GM19468 (cell line): ENCODE data around the gene ZNF146.
"Not testable (repeated sequence)": the region's sequence is repeated elsewhere in the genome, so short reads cannot be mapped to it uniquely, and the experiment has no call there.

Experiments used
- ATAC-seq: cut with Tn5 transposase; IDR thresholded peaks from one replicate; pipeline ENCODE4 v1.9.1; 2021; ENCODE audit warnings: mild to moderate bottlenecking, moderate library complexity, moderate number of reproducible peaks; ENCODE audit not compliant: unreplicated experiment; ENCODE audit errors: extremely low read depth

ZNF146 gene

DNA sequence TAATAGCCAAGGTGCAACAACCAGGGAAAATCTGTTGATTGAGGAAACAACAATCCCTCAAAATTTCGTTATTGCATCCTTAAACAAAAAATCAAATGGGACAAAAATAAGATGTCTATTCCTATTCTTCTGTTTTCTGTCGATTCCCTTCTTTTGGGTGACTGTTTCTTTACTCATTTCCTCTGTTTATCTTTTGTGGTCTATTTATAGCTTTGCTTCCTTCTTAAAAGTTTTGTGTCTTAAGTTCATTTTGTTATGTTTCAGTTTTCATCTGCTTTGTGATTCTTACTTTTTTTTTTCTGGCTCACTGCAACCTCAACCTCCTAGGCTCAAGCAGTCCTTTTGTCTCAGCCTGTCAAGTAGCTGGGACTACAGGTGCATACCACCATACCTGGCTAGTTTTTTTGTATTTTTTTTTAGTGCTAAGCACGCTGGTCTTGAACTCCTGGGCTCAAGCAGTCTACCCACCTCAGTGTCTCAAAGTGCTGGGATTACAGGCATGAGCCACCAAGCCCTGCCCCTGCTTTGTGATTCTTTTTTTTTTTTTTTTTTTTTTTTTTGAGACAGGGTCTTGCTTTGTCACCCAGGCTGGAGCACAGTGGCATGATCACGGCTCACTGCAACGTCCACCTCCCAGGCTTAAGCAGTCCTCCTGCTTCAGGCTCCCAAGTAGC lies 10.4 kb downstream of the ZNF146 start:
- ATAC-seq = no peak

GRCh38 chr19:36233626-36234025 lies 18.7 kb downstream of the ZNF146 start:
- not testable (repeated sequence) for ATAC-seq

GRCh38 chr19:36236304-36236945 lies 21.5 kb downstream of the ZNF146 start:
- ATAC-seq = no peak

DNA sequence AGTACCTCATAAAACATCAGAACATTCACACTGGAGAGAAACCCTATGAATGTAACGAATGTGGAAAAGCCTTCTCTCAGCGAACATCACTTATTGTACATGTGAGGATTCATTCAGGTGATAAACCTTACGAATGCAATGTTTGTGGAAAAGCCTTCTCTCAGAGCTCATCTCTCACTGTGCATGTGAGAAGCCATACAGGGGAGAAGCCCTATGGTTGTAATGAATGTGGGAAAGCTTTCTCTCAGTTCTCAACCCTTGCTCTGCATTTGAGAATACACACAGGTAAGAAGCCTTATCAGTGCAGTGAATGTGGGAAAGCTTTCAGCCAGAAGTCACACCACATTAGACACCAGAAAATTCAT lies 22.0 kb downstream of the ZNF146 start:
- no peak for ATAC-seq

DNA sequence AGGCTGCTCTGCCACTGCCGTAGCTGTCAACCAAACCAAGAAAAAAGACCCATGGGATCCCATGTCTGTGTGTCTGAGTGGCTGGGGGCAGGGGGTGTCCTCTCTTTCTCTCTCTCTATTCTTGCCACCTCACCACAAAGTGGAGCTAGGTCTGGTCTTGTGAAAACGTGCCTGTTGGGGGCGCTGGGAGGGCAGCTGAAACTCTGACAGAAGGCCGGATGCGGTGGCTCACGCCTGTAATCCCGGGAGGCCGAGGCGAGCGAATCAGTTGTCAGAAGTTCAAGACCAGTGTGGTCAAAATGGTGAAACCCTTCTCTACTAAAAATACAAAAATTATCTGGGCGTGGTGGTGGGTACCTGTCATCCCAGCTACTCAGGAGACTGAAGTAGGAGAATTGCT lies 29.2 kb downstream of the ZNF146 start:
- no peak for ATAC-seq

GRCh38 chr19:36245210-36246005 lies 30.5 kb downstream of the ZNF146 start:
- no peak for ATAC-seq

DNA sequence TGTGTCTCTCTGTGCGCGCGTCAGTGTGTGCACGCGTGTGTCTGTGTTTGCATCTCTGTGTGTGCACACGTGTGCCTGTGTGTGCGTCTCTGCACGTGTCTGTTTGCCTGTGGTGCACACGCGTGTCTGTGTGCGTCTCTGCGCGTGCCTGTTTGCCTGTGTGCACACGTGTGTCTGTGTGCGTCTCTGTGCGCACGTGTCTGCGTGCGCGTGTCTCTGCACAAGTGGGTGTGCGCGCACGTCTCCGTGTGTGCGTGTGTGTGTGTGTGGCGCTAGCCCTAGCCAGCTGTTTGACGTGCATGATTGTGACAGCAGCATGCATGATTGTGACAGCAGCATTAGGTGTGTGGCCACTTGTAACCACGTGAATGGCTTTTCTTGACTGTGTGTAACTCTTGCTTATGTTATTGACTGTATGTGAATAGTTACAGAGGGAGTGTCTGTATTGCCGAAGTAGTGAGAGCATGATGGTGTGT lies 31.1 kb downstream of the ZNF146 start:
- no peak for ATAC-seq

- no peak for ATAC-seq
Measured at GRCh38 chr19:36252047-36252446, 37.1 kb downstream of the ZNF146 start.

GRCh38 chr19:36254848-36255247 lies 39.9 kb downstream of the ZNF146 start:
- no peak for ATAC-seq

DNA sequence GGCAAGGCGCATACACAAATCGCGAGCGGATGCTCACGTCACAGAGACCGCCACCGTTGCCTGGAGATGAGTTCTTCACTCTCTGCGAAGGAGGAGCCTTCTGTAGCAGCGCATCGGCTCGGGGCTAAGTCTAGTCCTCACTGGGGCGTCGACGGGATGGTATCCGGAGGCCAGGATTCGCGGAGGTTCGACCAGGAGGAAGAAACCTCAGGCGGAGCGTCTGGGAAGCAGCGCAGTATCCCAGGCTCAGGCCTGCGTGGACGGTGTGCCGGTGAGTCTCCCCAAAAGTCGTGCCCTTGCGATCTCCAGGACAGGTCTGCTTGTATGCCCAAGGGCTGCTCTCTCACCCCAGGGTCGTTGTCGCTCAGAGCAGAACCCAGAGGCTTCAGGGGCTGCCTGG lies 40.4 kb downstream of the ZNF146 start:
- no peak for ATAC-seq

DNA sequence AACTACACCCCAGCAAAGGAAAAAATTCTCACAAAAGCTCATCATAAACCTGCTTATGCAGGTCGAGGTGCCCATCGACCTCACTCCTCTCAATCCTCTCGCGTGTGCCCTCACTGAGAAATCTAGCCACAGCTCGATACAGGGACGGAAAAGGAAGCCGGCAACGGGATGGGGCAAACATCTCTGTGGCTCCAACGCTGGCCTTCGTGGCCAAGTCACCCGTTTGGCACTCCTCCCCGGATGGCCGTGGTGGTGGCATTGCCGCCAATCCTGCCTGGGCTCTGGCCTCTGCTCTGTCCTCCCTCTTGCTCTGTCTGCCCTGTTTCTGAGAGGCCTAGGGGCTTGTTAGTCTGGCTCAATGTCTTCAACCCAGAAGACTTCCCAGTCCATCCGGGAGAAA lies 41.2 kb downstream of the ZNF146 start:
- ATAC-seq = no peak

DNA sequence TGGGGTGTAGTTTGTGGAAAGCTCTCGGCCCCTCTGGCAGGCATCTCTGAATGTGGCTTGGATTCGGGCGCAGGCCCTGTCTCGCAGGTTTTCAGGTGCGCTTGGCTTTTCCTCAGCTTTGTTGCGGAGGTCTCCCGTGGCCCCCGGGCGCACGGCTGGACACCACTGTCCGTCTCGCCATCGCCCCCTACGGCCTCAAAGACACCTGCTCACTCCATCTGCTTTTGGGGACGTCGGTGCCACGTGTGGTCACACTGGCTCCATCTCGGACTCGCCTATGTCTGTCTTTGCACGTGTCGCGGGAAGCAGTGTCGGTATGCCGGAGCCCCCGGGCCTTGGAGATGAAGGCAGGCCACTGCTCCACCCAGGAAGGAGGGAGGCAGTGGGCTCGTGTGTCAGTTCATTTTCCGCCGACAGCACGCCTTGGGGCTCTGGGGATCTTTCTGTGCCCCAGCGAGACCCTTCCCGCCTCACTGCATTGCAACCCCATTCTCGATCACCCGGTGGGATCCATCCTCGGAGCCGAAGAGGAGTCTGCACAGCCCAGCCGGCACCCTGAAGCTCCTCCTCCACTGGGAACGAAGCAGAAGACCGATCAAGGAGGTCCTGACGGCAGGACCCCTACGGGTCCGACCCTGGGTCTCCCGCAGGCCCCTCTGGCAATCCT lies 42.1 kb downstream of the ZNF146 start:
- no peak for ATAC-seq

GRCh38 chr19:36257520-36257876 lies 42.6 kb downstream of the ZNF146 start:
- no peak for ATAC-seq

GRCh38 chr19:36258028-36258875 lies 43.3 kb downstream of the ZNF146 start:
- no peak for ATAC-seq

DNA sequence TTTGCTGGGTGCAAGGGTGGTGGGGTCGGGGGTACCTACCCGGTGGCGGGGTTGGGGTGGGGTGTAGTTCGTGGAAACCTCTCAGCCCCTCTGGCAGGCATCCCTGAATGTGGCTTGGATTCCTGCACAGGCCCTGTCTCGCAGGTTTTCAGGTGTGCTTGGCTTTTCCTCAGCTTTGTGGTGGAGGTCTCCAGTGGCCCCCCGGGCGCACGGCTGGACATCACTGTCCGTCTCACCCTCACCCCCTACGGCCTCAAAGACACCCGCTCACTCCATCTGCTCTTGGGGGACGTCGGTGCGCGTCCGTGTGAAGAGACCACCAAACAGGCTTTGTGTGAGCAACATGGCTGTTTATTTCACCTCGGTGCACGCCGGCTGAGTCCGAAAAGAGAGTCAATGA lies 44.3 kb downstream of the ZNF146 start:
- no peak for ATAC-seq

DNA sequence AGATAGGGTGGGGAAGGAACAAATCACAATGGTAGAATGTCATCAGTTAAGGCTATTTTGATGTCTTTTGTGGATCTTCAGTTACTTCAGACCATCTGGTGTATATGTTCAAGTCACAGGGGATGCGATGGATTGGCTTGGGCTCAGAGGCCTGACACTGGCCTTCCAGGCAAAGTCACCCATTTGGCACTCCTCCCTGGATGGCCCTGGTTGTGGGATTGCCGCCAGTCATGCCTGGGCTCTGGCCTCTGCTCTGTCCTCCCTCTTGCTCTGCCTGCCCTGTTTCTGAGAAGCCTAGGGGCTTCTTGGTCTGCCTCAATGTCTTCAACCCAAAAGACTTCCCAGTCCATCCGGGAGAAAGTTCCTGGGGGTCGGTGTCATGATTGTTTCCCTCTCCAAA lies 50.2 kb downstream of the ZNF146 start:
- ATAC-seq = no peak

DNA sequence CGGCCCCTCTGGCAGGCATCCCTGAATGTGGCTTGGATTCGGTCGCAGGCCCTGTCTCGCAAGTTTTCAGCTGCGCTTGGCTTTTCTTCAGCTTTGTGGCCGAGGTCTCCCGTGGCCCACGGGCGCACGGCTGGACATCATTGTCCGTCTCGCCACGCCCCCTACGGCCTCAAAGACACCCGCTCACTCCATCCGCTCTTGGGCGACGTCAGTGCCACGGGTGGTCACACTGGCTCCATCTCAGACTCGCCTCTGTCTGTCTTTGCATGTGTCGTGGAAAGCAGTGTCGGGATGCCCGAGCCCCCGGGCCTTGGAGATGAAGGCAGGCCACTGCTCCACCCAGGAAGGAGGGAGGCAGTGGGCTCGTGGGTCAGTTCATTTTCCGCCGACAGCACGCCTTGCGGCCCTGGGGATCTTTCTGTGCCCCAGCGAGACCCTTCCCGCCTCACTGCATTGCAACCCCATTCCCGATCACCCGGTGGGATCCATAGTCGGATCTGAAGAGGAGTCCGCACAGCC lies 51.0 kb downstream of the ZNF146 start:
- no peak for ATAC-seq

DNA sequence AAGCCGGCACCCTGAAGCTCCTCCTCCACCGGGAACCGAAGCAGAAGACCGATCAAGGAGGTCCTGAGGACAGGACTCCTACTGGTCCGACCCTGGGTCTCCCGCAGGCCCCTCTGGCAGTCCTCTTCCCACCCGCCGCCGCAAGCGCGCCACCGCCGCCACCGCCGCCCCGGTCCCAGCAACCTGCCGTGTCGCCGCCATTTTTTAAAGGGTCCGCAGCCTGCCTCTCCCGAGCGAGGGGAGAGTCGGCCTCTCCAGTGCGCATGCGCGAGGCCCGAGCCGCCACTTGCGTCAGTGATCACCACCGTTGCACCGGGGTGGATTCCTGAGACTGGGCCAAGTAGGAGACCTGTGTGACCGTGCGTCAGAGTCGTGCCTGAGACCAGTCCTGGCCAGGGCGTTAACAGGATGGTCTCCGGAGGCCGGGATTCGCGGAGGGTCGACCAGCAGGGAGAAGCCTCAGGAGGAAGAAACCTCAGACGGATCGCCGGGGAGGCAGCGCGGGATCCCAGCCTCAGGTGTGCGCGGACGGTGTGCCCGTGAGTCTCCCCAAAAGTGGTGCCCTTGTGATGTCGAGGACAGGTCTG lies 51.6 kb downstream of the ZNF146 start:
- ATAC-seq = no peak

GRCh38 chr19:36267061-36267845 lies 52.3 kb downstream of the ZNF146 start:
- ATAC-seq = no peak
